ENCODE measurements around the gene TOLLIP. TPM values are rescaled to one million over a fixed set of nuclear protein-coding genes. Genes with fewer than 3 reads are reported as not detected.

The TOLLIP gene
- total and polyA plus RNA-seq, 2 of the 4 experiments (the other 2 are of a cell fraction), result 19.7 to 42.9 TPM

GRCh38 chr11:1262172-1263006, 47.0 kb downstream of the TOLLIP start (continued):
- TF ChIP-seq MXI1 (IDR thresholded peaks at IDR 0.05; ENCODE audit: borderline replicate concordance, low read depth, low read length), result peak; percentile 70; the same call in 1 of the 2 replicates
- no peak for TF ChIP-seq NFE2L2 (IDR thresholded peaks at IDR 0.05; ENCODE audit: low read depth, low read length)

DNA sequence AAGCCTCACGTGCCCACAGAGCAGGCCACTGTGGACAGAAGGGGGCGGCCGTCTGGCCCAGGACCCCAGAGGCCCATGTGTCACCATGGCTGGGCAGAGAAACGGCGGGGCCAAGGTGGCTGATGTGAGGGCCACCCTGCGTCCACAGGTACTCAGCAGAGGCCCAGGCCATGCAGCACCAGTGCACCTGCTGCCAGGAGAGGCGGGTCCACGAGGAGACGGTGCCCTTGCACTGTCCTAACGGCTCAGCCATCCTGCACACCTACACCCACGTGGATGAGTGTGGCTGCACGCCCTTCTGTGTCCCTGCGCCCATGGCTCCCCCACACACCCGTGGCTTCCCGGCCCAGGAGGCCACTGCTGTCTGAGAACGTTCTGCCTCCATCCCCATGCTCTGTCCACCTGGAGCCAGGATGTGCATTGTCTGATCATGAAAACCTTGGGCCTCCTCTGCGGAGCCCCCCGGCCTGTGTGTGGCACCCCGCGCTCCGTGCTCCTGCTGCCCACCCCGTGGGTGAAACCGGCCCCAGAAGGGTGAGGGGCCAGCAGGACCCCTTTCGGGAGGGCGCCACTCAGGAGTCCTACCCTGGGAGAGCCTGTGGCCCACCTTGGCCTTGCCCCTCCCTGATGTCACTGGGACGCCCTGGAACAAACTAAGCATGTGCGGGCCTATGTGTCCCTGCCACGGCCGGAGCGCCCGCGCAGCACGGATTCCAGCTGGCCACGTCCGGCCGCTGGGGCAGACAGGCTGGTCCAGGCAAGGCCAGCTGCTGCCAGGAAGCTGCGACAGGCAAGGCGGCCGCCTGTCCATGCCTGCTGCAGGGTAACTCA, 48.0 kb downstream of the TOLLIP start:
- no peaks in the 10 kb centered on the region for H4K20me1 ChIP-seq (ENCODE audit: insufficient read depth, low read length)
- H2BK5ac ChIP-seq (ENCODE audit: low read depth, low read length, poor library complexity, severe bottlenecking), result no peak overlapping the region
- H3K14ac ChIP-seq (replicated peaks; ENCODE audit: low read depth, low read length), result no peak overlapping the region
- H3K9ac ChIP-seq (ENCODE audit: low read depth, low read length), result no peak overlapping the region
- WGBS, 2 experiments (ENCODE audit: extremely low coverage in 2 of 2, insufficient read length in 1 of 2), result 88% methylated on average over 22 of the region's 39 CpGs; no CpG with 5 or more reads in 1 of the 2 experiments
- peak overlapping the region; percentile 91 to 94; a peak in 2 of 4 replicates for H4K8ac ChIP-seq (ENCODE audit: low read depth in 2 of 2, low read length in 2 of 2)
- no peak overlapping the region for H4K91ac ChIP-seq (ENCODE audit: insufficient read depth, low read depth, low read length)
- no peak overlapping the region for H4K5ac ChIP-seq (ENCODE audit: low read depth, low read length)
- no peaks in the 10 kb centered on the region for H3K27me3 ChIP-seq (ENCODE audit: control insufficient read depth, insufficient read depth, low read length)
- H2AFZ ChIP-seq (replicated peaks; ENCODE audit: low read length, poor library complexity), result peak overlapping the region; percentile 98
- DNase-seq (no peak), ATAC-seq (ENCODE audit: low read depth) (no peak)
- no peaks in the 10 kb centered on the region for H3K36me3 ChIP-seq (ENCODE audit: control insufficient read depth, insufficient read depth, low read length)
- peak overlapping the region; percentile 60; the same call in 1 of the 2 replicates for H2AK5ac ChIP-seq (ENCODE audit: low read depth, low read length)
- no peak overlapping the region for H3K56ac ChIP-seq (ENCODE audit: extremely low read depth, insufficient read depth, low read length)
- intact Hi-C loops (cut with micrococcal nuclease) (loop anchor here (5.0 kb wide), 1 partner anchor 126 kb away; the partner anchor contains the start of gene BRSK2), dilution Hi-C loops (cut with HindIII; ENCODE audit: low sequenced_read_pairs, unreplicated experiment) (no loop called here), in situ Hi-C loops (cut with MboI; ENCODE audit: low sequenced_read_pairs) (no loop called here)
- H2AK9ac ChIP-seq (replicated peaks; ENCODE audit: low read depth, low read length, poor library complexity), result peak overlapping the region; percentile 98
- no peak overlapping the region for H3K4me3 ChIP-seq (ENCODE audit: insufficient read depth, low read depth, low read length)
- no peak overlapping the region for H3K27ac ChIP-seq (ENCODE audit: insufficient read depth, low read length)
- H3K18ac ChIP-seq (ENCODE audit: low read depth, low read length), result no peak overlapping the region
- H3K9me1 ChIP-seq (ENCODE audit: insufficient read depth, low read length), result peaks cover 5% of the 10 kb centered on the region; the same call in 1 of the 2 replicates
- H2BK20ac ChIP-seq (ENCODE audit: low read depth, low read length), result no peak overlapping the region
- no peak overlapping the region; the same call in 1 of the 2 replicates for H3K4me2 ChIP-seq (ENCODE audit: low read depth, low read length)
- no peaks in the 10 kb centered on the region for H3K9me3 ChIP-seq (ENCODE audit: control insufficient read depth, insufficient read depth, low read length)
- H2BK15ac ChIP-seq (ENCODE audit: low read depth, low read length), result no peak overlapping the region
- peak overlapping the region; percentile 68; the same call in 1 of the 2 replicates for H3K4ac ChIP-seq (ENCODE audit: low read depth, low read length)
- no TSS peak for BruUV-seq (replicated peaks)
- peaks cover 11% of the 10 kb centered on the region for H3K4me1 ChIP-seq (ENCODE audit: control insufficient read depth, insufficient read depth, low read length)
- ChIA-PET POLR2A (ENCODE audit: unreplicated experiment) (no interaction called here), CTCF (no interaction called here)
- H2BK120ac ChIP-seq (ENCODE audit: low read depth, low read length), result no peak overlapping the region
- no peak overlapping the region for H3K23ac ChIP-seq (ENCODE audit: low read depth, low read length)
- no peaks in the 10 kb centered on the region for H3K79me1 ChIP-seq (ENCODE audit: low read depth in 1 of 2, low read length in 2 of 2)
- TF ChIP-seq NFE2L2 (IDR thresholded peaks at IDR 0.05; ENCODE audit: low read depth, low read length) (no peak), MAFK (IDR thresholded peaks at IDR 0.05; ENCODE audit: low read depth, low read length) (no peak), MAZ (IDR thresholded peaks at IDR 0.05; ENCODE audit: borderline replicate concordance, low read depth, low read length) (no peak), CEBPB (IDR thresholded peaks at IDR 0.05; ENCODE audit: low read depth, low read length) (no peak), CTCF (conservative IDR thresholded peaks at IDR 0.05; ENCODE audit: low read depth, low read length) (no peak), POLR2A (IDR thresholded peaks at IDR 0.05; ENCODE audit: low read depth, low read length) (no peak), RAD21 (IDR thresholded peaks at IDR 0.05; ENCODE audit: low read length) (no peak), FOS (IDR thresholded peaks at IDR 0.05; ENCODE audit: low read depth, low read length) (no peak), RCOR1 (IDR thresholded peaks at IDR 0.05; ENCODE audit: insufficient replicate concordance, low read length) (no peak)
- TF ChIP-seq, protein P1, sequence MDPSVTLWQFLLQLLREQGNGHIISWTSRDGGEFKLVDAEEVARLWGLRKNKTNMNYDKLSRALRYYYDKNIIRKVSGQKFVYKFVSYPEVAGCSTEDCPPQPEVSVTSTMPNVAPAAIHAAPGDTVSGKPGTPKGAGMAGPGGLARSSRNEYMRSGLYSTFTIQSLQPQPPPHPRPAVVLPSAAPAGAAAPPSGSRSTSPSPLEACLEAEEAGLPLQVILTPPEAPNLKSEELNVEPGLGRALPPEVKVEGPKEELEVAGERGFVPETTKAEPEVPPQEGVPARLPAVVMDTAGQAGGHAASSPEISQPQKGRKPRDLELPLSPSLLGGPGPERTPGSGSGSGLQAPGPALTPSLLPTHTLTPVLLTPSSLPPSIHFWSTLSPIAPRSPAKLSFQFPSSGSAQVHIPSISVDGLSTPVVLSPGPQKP (IDR thresholded peaks at IDR 0.05; ENCODE audit: borderline replicate concordance, low read depth, low read length), result no peak

Data from IMR-90 (cell line).